Measurements from ENCODE around the gene SLC15A2.
"Not testable (repeated sequence)": the region's sequence is repeated elsewhere in the genome, so short reads cannot be mapped to it uniquely, and the experiment has no call there.

- not testable (repeated sequence) for TF ChIP-seq CTCF, POLR2A (IDR thresholded peaks at IDR 0.05)
Measured at GRCh38 chr3:121857778-121858177, 36.4 kb upstream of the SLC15A2 start.

Measured in Peyer's patch (tissue), 4 donors.